Tibial nerve (tissue), 4 donors: ENCODE results near the gene ULBP2. TPM values are rescaled to one million over a fixed set of nuclear protein-coding genes. Genes with fewer than 3 reads are reported as not detected.
A peak's percentile ranks its signal among the peaks of the same experiment; 100 is the strongest.
"Not testable (repeated sequence)": the region's sequence is repeated elsewhere in the genome, so short reads cannot be mapped to it uniquely, and the experiment has no call there.

Experiments
- DNase-seq, 2 donors: peaks; one replicate each; pipeline ENCODE4 v3.0.0-alpha.2; 2019; ENCODE audit warnings: low spot score in 2 of 2
- H3K27ac ChIP-seq, 4 donors: fragments of 200-600 bp; sonication (generic) in 3 of 4; one replicate each; pipeline ENCODE4 v1.5.1; 2017 to 2019; ENCODE audit warnings: mild to moderate bottlenecking in 1 of 4
- H3K27me3 ChIP-seq, 2 donors: fragments of 200-600 bp; sonication (generic) in 1 of 2; one replicate each; pipeline versions ENCODE4 v1.5.1 to v1.6.0; 2017 to 2019
- H3K36me3 ChIP-seq, 3 donors: fragments of 200-600 bp; sonication (generic); one replicate each; pipeline ENCODE4 v1.5.1; 2018 to 2019
- H3K4me1 ChIP-seq, 4 donors: fragments of 200-600 bp; sonication (generic) in 3 of 4; one replicate each; pipeline ENCODE4 v1.5.1; 2017 to 2019
- H3K4me3 ChIP-seq, 4 donors: fragments of 200-600 bp; sonication (generic) in 3 of 4; one replicate each; pipeline ENCODE4 v1.5.1; 2017 to 2019; ENCODE audit warnings: mild to moderate bottlenecking in 1 of 4, moderate library complexity in 1 of 4
- H3K9me3 ChIP-seq, 4 donors: fragments of 200-600 bp; sonication (generic) in 3 of 4; one replicate each; pipeline ENCODE4 v1.5.1; 2017 to 2019
- CTCF ChIP-seq, 5 experiments: fragments of 200-600 bp in 3 of 5; fragments of 450-650 bp in 2 of 5; sonication (generic) in 3 of 5; IDR thresholded peaks; one replicate each; pipeline ENCODE4 v1.5.1; 2016 to 2019; ENCODE audit warnings: antibody characterized with exemption in 5 of 5, mild to moderate bottlenecking in 3 of 5, moderate library complexity in 2 of 5
- EP300 ChIP-seq, 2 donors: sonication (generic); formaldehyde crosslinking; IDR thresholded peaks; one replicate each; pipeline ENCODE4 v1.6.1; 2017; ENCODE audit warnings: antibody characterized with exemption in 2 of 2, mild to moderate bottlenecking in 1 of 2
- POLR2A ChIP-seq, 2 donors: fragments of 450-650 bp; IDR thresholded peaks; one replicate each; pipeline ENCODE4 v1.6.1; 2017; ENCODE audit warnings: antibody characterized with exemption in 2 of 2, mild to moderate bottlenecking in 2 of 2, moderate library complexity in 2 of 2
- WGBS, 2 donors: methylation state at CpG; one replicate each; pipeline ENCODE4 v1.1.5; 2018; 5-methylcytosine and 5-hydroxymethylcytosine counted together
- total RNA-seq, 4 donors: library from RNA; depleted of rRNA; stranded (reverse); fragments of >200 nt; gene quantifications; one replicate each; pipeline ENCODE4 v1.1.0, GENCODE V29; 2016

The ULBP2 gene
- total RNA-seq, 4 donors from 2014 or later, result 0.22 TPM; not detected in 3

- Histone ChIP-seq H3K27me3 (peaks cover 0 to 100% of the 10 kb centered on the region in 2 donors), H3K4me1 (peaks cover 0 to 24% (median 14%) of the 10 kb centered on the region in 4 donors), H3K36me3 (no peaks in the 10 kb centered on the region), H3K4me3 (peak overlapping the region in 3 of 4 donors; percentile 15 to 41 (median 20)), H3K9me3 (peaks cover 0 to 26% (median 1%) of the 10 kb centered on the region in 4 donors), H3K27ac (no peak overlapping the region)
- 1 to 2% methylated on average over 23 to 28 of the region's 49 CpGs for WGBS, 2 donors
- TF ChIP-seq CTCF (IDR thresholded peaks at IDR 0.05), result no peak
- no peak for TF ChIP-seq EP300 (IDR thresholded peaks at IDR 0.05)
- no peak for TF ChIP-seq POLR2A (IDR thresholded peaks at IDR 0.05)
- no peak for DNase-seq
Measured at GRCh38 chr6:149990661-149991471, 49.1 kb downstream of the ULBP2 start.

- DNase-seq, H3K36me3 ChIP-seq, H3K27ac ChIP-seq, H3K4me3 ChIP-seq: not testable (repeated sequence)
- Histone ChIP-seq H3K27me3 (peaks cover 0 to 100% of the 10 kb centered on the region in 2 donors), H3K4me1 (peaks cover 0 to 24% (median 14%) of the 10 kb centered on the region in 4 donors), H3K9me3 (peaks cover 0 to 26% (median 1%) of the 10 kb centered on the region in 4 donors)
- 4 to 6% methylated on average over 6 to 7 of the region's 7 CpGs for WGBS, 2 donors
Measured at GRCh38 chr6:149991472-149991795, 49.6 kb downstream of the ULBP2 start.

GRCh38 chr6:149991838-149992237 is 50.0 kb downstream of the ULBP2 start:
- 52 to 55% methylated on average over 4 of the region's 4 CpGs for WGBS, 2 donors

GRCh38 chr6:149995235-149995750 is 53.5 kb downstream of the ULBP2 start:
- H3K4me3 ChIP-seq, result no peak overlapping the region
- peaks cover 0 to 14% (median 8%) of the 10 kb centered on the region in 4 donors for H3K4me1 ChIP-seq
- H3K27ac ChIP-seq, result no peak overlapping the region
- no peak for TF ChIP-seq CTCF (IDR thresholded peaks at IDR 0.05)
- TF ChIP-seq POLR2A (IDR thresholded peaks at IDR 0.05), result no peak
- no peak for TF ChIP-seq EP300 (IDR thresholded peaks at IDR 0.05)
- no peaks in the 10 kb centered on the region for H3K36me3 ChIP-seq
- 65 to 76% methylated on average over 6 of the region's 6 CpGs for WGBS, 2 donors
- no peak for DNase-seq
- H3K27me3 ChIP-seq, result peaks cover 0 to 94% of the 10 kb centered on the region in 2 donors
- no peaks in the 10 kb centered on the region for H3K9me3 ChIP-seq

More at GRCh38 chr6:149991838-149992237, 50.0 kb downstream of the ULBP2 start:
- DNase-seq, result no peak
- H3K27me3 ChIP-seq, result peaks cover 0 to 100% of the 10 kb centered on the region in 2 donors
- no peak overlapping the region for H3K4me3 ChIP-seq
- H3K9me3 ChIP-seq, result peaks cover 0 to 26% (median 1%) of the 10 kb centered on the region in 4 donors
- H3K27ac ChIP-seq, result no peak overlapping the region
- no peaks in the 10 kb centered on the region for H3K36me3 ChIP-seq
- TF ChIP-seq POLR2A (IDR thresholded peaks at IDR 0.05) (no peak), CTCF (IDR thresholded peaks at IDR 0.05) (no peak), EP300 (IDR thresholded peaks at IDR 0.05) (no peak)
- peaks cover 0 to 24% (median 14%) of the 10 kb centered on the region in 4 donors for H3K4me1 ChIP-seq

- no peak overlapping the region for H3K27ac ChIP-seq
- no peak for DNase-seq
- H3K4me3 ChIP-seq, result no peak overlapping the region
- peaks cover 0 to 93% of the 10 kb centered on the region in 2 donors for H3K27me3 ChIP-seq
- WGBS, 2 donors, result 85 to 86% methylated on average over 7 of the region's 7 CpGs
- no peaks in the 10 kb centered on the region for H3K36me3 ChIP-seq
- no peaks in the 10 kb centered on the region for H3K9me3 ChIP-seq
- H3K4me1 ChIP-seq, result peaks cover 0 to 8% (median 4%) of the 10 kb centered on the region in 4 donors
- TF ChIP-seq EP300 (IDR thresholded peaks at IDR 0.05) (no peak), CTCF (IDR thresholded peaks at IDR 0.05) (no peak), POLR2A (IDR thresholded peaks at IDR 0.05) (no peak)
Measured at GRCh38 chr6:149995971-149996370, 54.2 kb downstream of the ULBP2 start.

Other genes with a start within 250 kb of the ULBP2 start
- gene LATS1, start 223.9 kb upstream of the ULBP2 start, total RNA-seq, result 10 to 100 TPM; 21.0 to 25.8 (median 24.3) TPM
- gene NUP43, start 195.5 kb upstream of the ULBP2 start, total RNA-seq, result 10 to 100 TPM; 18.9 to 24.3 (median 22.6) TPM
- 100 to 1,000 TPM in 1 of 4 donors, 10 to 100 TPM in 3; 85.0 to 135 (median 88.5) TPM for gene PCMT1, start 192.3 kb upstream of the ULBP2 start, total RNA-seq
- gene LRP11, start 77.7 kb upstream of the ULBP2 start, total RNA-seq, result 10 to 100 TPM; 14.1 to 41.8 (median 31.7) TPM
- gene RAET1E, start 43.9 kb upstream of the ULBP2 start, total RNA-seq, result 1 to 10 TPM in 1 of 4 donors, under 1 TPM in 2, not detected in 1; 0.30 to 1.6 (median 0.44) TPM
- gene RAET1G, start 18.9 kb upstream of the ULBP2 start, total RNA-seq, result 1 to 10 TPM in 1 of 4 donors, not detected in 3; 1.5 TPM
- gene ULBP1, start 21.9 kb downstream of the ULBP2 start, total RNA-seq, result under 1 TPM in 1 of 4 donors, not detected in 3; 0.21 TPM
- gene RAET1L, start 83.5 kb downstream of the ULBP2 start, total RNA-seq, result not detected
- 1 to 10 TPM in 2 of 4 donors, not detected in 2; 3.1 to 5.4 TPM for gene ULBP3, start 127.1 kb downstream of the ULBP2 start, total RNA-seq
- gene PPP1R14C, start 201.0 kb downstream of the ULBP2 start, total RNA-seq, result under 1 TPM in 1 of 4 donors, not detected in 3; 0.42 TPM